DMS53 treated with DMSO at 0.1 percent for 48 hours (cell line): ENCODE data around the gene BCAT1.
A peak's percentile ranks its signal among the peaks of the same experiment; 100 is the strongest.
"Not testable (repeated sequence)": the region's sequence is repeated elsewhere in the genome, so short reads cannot be mapped to it uniquely, and the experiment has no call there.

ENCODE experiments used
- DNase-seq: peaks from one replicate; lab custom pipeline; 2025; ENCODE audit not compliant: unreplicated experiment; lab: John Stamatoyannopoulos, UW

Gene BCAT1

GRCh38 chr12:24860546-24860945 is 88.4 kb downstream of the BCAT1 start:
- no peak for DNase-seq

DNA sequence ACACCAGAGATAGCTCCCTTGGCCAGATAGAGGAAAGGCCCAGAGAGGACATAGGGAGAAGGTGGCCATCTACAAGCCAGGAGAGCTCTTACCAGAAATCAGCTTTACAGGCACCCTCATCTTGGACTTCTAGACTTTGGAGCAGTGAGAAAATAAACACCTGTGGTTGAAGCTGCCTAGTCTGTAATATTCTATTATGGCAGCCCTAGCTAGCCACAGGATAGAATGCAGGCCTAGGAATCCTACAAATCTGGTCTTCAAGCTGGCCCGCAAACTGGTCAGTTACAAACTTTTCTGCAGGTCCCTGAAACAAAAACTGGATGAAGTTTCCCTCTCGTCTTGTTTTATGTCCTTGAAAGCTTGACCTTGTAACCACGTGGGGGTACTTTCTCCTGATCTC is 92.4 kb downstream of the BCAT1 start:
- DNase-seq, result no peak

- no peak for DNase-seq
These were observed 94.0 kb downstream of the BCAT1 start for GRCh38 chr12:24854908-24855307.

GRCh38 chr12:24854017-24854416 is 94.9 kb downstream of the BCAT1 start:
- peak; percentile 99 for DNase-seq

DNA sequence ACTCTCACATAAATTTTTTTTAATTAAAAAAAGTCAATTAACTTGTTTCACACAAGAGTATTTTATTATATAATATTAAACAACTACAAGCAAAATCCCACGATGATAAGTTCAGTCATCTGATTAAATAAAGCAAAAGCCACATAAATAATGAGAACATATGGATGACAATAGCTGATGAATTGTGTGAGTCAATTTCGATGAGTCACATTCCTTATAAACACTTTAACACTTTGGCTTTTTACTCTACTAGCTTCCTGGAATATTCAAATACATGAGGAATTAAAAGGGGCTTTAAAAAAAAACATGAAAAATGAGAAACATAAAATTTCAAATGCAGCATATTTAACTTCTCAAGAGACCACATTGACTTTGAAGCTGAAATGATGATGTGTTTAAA is 95.3 kb downstream of the BCAT1 start:
- peak; percentile 100 for DNase-seq

- DNase-seq, result no peak
These were observed 95.8 kb downstream of the BCAT1 start for GRCh38 chr12:24853094-24853493.

- peak; percentile 96 for DNase-seq
These were observed 96.5 kb downstream of the BCAT1 start for GRCh38 chr12:24852420-24852819.

GRCh38 chr12:24851883-24852282 is 97.0 kb downstream of the BCAT1 start:
- DNase-seq, result not testable (repeated sequence)

DNA sequence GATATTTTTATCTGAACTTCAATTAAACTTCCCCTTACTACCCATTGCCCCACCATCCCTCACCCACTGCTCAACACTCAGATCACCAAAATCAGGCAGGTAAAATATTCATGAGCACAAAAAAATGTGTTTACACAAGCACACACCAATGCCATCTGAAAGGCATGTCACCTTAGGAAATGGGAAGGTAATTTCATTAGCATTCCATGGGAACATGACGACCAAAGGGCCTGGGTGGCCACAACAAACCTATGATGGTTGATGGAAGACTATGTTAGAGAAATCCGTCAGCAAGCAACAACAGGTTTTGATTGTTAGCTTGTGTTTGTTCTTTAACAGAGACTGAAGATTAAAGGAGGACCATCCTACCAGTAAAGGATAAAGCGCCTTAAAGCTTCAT is 97.6 kb downstream of the BCAT1 start:
- no peak for DNase-seq

GRCh38 chr12:24850496-24850895 is 98.4 kb downstream of the BCAT1 start:
- no peak for DNase-seq

- no peak for DNase-seq
These were observed 99.9 kb downstream of the BCAT1 start for GRCh38 chr12:24848941-24849477.

DNA sequence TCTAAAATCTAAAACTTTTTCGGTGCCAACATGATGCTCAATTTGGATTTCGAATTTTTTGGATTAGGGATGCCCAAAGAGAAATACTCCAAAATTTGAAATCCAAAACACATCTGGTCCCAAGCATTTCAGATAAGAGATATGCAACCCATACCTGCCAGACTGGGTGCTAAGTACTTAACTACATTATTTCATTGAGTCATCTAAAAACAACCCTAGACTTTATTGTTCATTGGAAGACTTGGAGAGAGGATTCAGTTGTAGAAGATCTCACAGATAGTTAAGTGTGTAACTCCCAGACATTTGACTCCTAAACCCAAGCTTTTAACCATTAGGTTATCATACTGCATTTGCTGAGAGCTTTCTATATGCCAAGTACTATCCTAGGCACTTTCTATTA is 102.2 kb downstream of the BCAT1 start:
- no peak for DNase-seq

- DNase-seq, result no peak
These were observed 103.3 kb downstream of the BCAT1 start for GRCh38 chr12:24845615-24846014.

- DNase-seq, result no peak
These were observed 108.7 kb downstream of the BCAT1 start for GRCh38 chr12:24840046-24840800.

GRCh38 chr12:24839268-24839791 is 109.6 kb downstream of the BCAT1 start:
- DNase-seq, result no peak

DNA sequence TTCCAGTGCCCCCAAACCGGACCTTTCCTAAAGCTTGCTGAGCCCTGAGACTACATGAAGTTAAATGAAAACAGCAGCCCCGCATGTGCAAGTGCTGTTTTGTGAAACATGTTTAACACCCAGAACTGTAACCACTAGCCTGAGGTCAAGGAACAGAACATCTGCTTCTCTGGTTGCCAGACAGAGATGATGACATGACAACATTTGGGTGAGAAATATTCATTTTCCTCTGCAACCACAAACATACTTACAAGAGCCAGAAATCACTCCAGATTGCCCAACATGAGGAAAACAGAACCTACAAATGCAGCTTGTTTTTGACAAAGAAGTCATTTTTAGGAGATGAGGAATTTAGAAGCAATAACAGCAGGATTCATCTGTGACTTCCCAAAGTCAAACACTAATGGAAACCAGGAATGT is 110.4 kb downstream of the BCAT1 start:
- DNase-seq, result no peak

DNA sequence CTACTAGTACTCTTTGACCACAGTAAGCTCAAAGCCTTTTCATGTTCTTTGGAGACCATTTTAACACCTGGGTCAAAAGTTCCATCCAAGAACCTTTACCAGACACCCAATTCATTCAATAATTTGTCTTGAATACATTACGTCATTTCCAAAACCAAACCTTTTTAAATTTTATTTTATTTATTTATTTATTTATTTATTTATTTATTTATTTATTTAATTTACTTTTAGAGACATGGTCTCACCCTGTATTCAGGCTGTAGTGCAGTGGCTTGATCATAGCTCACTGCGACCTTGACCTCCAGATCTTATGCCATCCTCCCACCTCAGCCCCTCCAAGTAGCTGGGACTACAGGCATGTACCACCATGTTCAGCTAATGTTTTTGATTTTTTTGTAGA is 113.5 kb downstream of the BCAT1 start:
- DNase-seq, result no peak

DNA sequence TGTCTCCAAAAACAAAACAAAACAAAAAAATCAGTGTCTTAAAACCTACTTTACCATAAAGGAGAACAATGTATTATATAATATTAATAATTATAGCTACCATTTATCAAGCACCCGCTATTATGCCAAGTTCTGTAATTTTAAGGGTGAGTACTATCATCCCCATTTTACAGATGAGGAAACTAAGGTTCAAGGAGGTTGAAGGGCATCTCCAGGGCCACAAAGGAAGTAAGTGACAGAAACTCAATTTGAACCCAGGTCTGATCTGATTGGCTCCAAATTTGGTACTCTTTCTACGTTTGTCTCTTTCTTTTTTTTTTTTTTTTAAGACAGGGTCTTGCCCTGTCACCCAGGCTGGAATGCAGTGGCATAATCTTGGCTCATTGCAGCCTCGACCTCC is 115.4 kb downstream of the BCAT1 start:
- no peak for DNase-seq

- no peak for DNase-seq
These were observed 124.9 kb downstream of the BCAT1 start for GRCh38 chr12:24823808-24824515.

GRCh38 chr12:24822121-24822899 is 126.6 kb downstream of the BCAT1 start:
- no peak for DNase-seq

GRCh38 chr12:24821691-24822090 is 127.2 kb downstream of the BCAT1 start:
- DNase-seq, result peak; percentile 98
